22Rv1 (cell line): ENCODE results near the gene CAMSAP1.

ENCODE experiments used
- CTCF ChIP-seq: fragments of 450-650 bp; IDR thresholded peaks from 2 replicates; pipeline ENCODE4 v1.5.1; 2017; ENCODE audit warnings: mild to moderate bottlenecking
- ZFX ChIP-seq: fragments of 450-650 bp; IDR thresholded peaks from 2 replicates; pipeline ENCODE4 v1.6.1; 2017; ENCODE audit warnings: antibody characterized with exemption, borderline replicate concordance

DNA sequence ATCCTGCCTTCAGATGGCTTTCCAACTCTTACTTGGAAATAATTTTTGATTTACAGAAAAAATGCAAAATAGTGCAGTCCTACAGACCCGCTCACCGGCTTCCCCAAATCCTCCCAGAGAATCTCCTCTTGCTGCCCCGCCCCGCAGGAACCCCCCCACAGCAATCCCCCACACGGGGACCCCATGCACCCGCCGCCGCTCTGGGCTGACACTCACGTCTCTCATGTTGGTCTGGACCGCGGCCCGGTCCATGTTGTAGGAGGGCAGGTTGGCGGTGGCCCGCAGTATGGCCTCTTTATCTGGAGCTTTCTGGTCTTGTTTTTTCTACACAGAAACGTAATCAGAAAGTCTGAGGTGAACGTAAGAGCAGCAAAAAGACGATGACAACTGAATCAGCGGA is 40.2 kb upstream of the CAMSAP1 start:
- TF ChIP-seq CTCF (no peak), ZFX (no peak)
